ENCODE results near the gene MED13.
"Not testable (repeated sequence)": the region's sequence is repeated elsewhere in the genome, so short reads cannot be mapped to it uniquely, and the experiment has no call there.

The MED13 gene

DNA sequence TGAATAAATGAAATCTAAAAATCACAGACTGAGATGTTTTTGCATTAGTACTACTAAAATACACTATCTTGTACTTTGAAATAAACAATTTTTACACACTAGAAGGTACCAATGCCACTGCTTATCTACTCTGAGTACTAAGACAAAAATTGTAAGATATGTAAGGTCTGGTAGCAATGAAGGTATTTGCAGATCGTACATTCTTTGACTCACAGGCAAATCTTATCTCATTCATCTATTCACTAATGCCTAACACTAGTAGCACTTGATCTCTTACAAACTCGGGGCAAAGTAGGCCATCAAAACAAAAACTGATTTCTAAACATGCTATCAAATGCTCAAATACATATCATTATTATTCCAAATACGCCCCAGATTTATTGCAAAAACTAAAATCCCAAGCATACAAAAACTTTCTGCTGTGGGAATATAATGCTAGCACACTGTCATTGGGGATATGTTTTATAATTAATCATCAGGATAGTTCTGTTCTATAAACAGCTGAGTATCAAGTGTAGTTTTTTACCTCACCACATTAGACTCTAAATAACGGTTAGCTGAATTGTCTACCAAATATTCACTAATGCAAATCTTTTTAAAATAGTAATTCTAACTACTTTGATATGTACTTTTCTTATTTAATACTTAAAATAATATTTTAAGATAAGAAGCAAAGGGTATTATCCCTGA is 68.0 kb downstream of the MED13 start:
- no peak for DNase-seq

DNA sequence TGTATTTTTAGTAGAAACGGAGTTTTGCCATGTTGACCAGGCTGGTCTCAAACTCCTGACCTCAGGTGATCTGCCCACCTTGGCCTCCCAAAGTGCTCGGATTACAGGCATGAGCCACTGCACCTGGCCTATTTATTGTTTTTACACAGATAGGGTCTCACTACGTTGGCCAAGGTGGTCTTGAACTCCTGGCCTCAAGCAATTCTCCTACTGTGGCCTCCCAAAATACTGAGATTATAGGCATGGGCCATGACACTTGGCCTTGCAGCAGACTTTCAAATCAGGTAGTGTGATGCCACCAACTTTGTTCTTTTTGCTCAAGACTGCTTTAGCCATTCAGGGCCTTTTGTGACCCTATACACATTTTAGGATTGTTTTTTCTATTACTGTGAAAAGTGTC is 75.6 kb downstream of the MED13 start:
- DNase-seq = no peak

DNA sequence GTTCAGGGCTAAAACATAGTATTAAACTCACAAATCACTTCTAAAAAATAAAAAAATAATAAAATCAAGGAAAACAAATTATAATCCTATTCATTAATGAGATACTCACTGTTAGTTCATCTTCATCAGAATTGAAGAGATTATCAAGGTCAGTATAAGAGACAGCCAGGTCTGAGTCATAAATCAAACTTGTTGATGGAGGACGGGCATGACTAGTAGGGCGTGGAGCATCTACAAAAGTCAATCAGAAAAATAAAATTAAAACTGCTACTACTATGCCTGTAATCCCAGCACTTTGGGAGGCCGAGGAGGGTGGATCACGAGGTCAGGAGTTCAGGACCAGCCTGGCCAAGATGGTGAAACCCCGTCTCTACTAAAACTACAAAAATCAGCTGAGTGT is 78.2 kb downstream of the MED13 start:
- no peak for DNase-seq

DNA sequence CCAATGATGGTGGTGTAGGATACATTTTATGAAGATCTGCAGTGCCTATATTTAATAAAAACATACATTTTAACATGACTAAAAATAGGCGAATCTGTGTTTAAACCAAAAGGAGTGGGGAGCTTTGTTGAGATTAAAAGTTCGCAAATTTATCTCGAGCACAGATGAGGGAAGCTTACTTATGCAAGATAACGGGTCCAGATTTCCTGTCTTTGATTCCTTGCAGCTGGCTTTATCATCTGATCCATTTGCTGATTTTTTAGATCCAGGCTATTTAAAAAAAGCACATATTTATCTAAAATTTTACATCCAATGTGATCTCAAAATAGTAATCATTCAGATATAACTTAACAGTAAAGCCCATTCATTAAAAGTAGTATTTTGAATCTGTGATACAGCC is 80.3 kb downstream of the MED13 start:
- DNase-seq = no peak

DNA sequence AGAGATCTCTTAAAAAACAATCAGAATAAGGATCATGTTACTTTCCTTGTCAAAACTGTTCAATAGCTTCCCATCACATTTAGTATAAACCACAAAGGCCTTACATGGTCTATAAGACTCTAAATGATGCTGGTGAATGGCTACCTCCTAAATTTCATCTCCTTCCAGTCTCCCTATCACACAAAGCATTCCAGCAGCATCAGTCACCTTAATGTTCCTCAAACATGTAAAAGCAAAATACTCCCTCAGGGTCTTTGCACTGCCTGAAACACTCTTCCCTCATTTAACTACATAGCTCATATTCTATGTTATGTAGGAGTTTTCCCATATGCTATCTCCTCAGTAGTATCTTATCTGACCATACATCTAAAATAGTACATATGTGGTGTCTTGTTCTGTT is 83.8 kb downstream of the MED13 start:
- DNase-seq = no peak

DNA sequence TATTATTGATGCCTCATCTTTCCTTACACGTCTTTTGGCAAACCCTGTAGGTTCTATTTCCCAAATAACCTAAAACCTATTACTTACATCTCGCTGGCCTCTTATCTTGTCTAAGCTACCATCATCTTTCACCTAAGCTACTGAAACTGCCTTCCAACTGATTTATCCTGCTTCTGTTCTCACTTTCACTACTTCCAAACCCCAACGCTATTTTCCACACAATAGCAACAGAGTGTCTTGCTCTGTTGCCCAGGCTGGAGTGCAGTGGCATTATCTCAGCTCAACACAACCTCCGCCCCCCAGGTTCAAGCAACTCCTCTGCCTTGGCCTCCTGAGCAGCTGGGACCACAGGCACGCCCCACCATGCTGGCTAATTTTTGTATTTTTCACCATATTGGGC is 84.5 kb downstream of the MED13 start:
- DNase-seq = no peak

DNA sequence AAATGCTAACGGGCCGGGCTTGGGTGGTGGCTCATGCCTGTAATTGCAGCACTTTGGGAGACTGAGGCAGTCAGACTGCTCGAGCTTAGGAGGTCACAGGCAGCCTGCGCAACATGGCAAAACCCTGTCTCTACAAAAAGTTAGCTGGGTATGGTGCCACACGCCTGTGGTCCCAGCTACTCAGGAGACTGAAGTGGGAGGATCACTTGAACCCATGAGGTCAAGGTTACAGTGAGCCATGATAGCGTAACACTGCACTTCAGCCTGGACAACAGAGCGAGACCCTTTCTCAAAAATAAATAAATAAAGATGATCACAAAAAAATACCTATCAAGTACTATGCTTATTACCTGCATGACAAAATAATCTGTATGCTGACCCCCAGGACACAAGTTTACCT is 91.0 kb downstream of the MED13 start:
- DNase-seq = no peak

DNA sequence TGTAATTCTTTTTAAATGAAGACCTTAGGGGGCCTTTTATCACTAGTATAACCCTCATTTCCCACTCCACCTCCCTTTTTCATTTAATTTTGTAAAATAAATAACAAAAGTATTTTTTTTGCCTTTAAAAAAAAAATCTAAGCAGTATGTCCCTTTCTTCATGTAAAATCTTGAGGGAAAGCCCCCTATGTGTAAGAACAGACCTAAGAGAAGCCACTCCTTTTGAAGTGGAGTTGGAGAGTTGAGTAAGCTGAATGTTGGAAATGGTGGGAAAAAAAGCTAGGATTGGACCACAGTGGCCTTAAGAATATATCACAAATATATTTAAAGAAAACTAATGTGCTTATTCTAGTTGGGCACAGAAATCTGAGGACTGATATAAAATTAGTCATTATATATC is 92.8 kb downstream of the MED13 start:
- DNase-seq = no peak

DNA sequence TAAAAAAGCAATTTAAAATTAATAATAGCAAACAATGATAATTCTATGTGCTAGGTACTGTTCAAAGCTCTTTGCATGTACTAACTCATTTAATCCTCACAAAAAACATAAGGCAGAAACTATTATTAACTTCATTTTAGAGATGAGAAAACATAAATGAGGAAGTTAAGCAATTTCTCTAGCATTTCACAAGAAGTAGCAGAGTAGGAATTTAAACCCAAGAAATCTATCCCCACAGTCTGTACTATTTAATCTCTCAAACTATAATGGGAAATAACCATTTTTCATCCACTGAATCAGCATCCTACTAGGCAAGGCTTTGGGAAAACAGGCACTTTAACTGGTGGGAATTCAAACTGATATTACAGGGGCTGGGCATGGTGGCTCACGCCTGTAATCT is 95.0 kb downstream of the MED13 start:
- DNase-seq = no peak

DNA sequence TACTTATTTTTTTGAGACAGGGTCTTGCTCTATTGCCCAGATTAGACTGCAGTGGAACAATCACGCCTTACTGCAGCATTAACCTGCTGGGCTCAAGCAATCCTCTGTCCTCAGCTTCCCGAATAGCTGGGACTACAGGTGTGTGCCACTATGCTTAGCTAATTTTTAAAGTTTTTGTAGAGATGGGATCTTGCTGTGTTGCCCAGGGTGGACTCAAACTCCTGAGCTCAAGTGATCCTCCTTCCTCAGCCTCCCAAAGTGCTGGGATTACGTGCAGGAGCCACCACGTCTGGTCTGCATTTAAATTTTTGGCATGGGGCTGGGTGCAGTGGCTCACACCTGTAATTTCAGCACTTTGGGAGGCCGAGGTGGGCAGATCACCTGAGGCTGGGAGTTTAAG is 96.3 kb downstream of the MED13 start:
- no peak for DNase-seq

DNA sequence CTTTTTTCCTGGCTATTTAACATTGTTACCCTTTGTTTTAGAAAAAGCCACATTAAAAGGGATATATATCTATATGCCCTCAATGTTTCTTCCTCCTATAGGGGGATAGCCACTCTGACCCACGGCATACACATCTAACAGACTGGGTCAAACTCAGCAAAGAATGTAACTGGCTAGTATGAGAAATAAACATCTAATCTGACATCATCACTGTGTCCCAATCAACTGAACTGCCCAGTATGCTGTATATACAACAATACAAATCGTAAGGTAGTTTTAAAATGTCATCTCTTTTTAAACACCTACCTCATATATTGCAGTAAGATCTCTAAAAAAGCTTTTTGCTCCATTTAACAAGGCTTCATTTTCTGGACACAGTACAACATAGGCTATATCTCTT is 97.3 kb downstream of the MED13 start:
- no peak for DNase-seq

DNA sequence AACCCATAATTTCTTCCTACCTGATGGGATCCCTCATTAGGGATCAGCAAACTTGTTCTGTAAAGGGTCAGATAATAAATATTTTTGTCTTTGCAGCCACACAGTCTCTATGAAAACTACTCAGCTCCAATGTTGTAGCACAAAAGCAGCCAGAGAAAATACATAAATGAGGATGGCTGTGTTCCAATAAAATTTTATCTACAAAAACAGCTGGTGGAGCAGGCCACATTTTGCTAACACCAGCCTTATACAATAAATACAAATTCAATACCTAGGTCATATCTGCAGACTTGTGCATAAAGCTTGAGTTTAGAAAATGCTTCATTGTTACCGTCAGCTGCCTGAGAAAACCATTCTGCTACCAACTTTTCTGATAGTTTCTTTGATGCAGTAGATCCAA is 98.9 kb downstream of the MED13 start:
- DNase-seq = no peak

DNA sequence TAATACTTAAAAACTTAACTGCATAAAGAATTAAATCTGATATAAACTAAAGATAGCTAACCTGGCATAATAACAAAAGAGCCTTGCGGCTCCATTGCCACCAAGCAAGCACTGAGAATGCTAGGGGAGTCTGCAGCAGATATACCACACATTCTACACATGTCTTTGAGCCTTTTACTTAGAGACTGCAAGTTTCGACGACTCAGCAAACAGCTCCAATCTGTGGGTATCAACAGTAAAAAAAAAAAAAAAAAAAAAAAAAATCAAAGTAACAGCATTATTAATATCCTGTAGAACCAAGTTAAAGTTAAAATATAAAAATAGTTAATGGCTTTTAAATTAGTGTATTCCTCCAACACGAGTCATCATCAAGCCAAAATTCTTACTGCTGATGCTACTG is 109.5 kb downstream of the MED13 start:
- DNase-seq = no peak

DNA sequence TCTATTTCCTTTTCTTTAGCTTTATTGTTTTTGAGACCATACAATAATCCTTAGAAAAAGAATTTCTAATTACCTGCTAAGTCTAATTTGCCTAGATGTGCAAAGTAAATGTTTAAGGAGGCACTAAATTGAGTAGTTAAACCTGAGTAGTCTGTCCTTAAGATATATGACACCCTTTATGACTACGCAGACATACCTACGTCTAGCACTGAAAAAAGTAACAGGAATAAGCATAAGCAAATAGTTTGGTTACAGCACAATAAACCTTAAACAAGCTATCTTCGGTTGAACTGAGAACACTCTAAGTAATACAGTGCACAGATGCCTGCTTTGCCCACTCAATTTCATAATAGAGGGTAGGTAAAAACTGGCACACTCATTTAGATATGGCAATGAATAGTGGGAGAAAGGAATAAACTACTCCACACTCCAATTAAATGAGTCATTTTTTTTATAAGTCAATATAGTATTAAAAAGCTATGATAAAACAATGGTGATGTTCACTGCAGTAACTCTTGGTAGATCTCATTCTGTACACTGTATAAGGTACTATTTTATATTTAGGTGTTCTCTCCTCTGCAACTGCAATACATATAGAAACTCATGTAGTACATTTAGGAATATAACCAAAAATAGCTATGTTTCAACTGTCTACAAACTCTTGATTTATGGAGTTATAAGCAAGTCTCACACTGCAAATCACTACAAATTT is 117.6 kb downstream of the MED13 start:
- no peak for DNase-seq

DNA sequence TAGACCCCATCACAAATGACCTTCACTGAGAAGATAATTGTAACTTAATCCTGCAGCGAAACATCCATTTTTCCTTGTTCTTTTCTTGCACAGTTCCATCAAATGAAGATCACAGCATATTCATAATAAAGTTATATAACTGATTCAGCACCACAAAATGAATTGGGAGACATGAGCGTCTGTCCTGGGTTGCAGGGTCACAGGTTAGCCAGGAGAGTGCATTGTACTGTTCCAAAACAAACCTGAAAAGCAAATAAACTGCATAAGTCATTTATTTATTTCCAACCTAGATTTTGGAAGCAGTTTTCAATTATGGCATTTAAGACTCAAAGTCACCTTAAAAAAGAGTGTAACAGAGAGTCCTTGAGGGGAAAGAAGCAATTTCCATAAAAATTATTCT is 118.7 kb downstream of the MED13 start:
- DNase-seq = no peak

DNA sequence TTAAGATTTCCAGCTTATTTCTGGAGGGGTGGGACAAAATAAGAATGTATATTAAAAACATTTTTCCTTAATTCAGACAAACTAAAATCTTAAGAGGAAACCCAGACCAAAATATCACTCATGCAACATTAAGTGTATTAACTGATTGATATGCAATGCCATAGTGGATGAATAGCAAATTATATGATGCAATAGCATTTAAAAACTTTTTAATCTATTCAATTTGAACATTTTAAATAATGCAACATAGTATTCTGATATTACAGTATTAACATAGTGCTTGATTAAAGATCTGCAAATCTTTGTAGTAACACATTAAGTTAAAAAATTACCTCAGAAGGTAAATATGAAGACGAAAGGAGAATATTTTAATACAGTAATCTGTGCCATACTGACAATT is 122.0 kb downstream of the MED13 start:
- no peak for DNase-seq

DNA sequence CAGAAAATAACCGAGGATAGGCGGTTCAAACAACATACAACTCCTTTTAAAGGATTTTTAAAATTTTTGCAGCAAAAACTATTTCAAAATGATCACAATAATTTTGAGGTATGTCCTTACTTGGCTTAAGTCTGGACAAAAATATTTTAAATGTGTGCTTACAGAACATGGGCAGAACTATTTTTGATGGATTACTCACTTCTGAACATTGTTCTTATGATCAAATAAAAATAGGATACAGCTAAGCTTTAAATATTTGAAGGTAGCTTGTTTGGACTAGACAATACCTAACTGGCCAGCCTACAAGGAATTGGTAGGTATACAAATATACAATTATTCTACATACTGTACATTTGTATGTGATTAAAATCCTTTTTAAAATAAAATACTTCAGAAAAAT is 123.0 kb downstream of the MED13 start:
- no peak for DNase-seq

DNA sequence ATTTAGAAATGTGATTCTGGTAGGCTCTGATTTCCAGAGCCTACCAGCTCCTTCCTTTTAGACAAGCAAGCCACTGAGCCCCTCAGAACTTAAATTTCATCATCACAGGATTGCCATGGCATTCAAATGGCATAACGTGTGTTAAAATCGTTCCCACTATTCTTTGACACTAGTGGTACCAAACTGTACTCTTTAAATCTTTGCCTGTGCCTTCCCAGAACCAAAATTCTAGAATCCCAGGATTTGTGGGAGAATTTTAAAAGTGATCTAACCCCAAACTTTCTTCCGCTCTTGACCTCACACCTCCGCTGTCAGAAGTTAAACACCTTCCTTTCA is 137.0 kb downstream of the MED13 start:
- DNase-seq = no peak

DNA sequence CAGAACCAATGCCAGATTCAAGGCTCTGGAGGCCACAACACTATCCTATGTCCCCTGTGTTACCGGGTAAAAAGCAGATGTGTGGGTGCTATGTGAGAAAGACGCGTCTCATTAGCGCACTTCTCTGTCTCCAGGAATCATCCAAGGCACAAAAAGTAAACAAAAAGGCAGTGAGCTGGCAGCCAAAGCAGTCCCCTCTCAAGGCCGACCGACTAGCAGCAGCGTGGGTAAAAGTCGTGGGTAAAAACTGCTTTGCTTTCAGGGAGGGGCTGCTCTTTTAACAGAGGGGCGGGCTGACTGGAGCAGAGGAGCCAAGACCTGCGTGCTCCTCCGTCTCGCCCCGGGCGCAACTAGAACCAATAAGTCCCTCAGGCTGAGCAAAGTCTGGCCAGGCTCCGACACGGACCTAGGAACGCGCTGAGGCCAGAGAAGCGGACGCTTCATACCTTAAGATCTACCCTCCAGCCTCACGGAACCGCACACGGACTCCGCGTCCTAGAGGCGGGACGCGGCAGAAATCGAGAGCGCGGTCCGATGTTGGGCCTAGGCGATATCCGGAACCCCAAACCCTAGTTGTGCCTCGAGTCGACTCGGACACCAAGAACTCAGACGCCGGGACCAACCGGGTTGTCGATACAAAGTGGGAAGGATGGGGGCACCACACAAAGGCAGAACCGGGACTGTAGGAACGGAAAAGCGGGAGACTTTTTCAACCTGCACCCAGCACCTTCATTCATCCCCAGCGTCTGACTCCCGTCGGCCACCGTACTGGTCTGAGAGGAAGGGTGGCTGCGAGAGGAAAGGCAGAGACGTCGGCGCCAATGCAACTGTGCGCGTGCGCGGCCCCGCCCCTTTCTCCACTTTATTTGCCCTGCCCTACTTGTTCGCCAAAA is 137.6 kb downstream of the MED13 start, which contains the start of gene INTS2:
INTS2 (minus strand) TSS at position 775 of the 893 bp plus-strand sequence. CDS start 1,338 bp downstream, outside the sequence.
- DNase-seq = peak; percentile 84

DNA sequence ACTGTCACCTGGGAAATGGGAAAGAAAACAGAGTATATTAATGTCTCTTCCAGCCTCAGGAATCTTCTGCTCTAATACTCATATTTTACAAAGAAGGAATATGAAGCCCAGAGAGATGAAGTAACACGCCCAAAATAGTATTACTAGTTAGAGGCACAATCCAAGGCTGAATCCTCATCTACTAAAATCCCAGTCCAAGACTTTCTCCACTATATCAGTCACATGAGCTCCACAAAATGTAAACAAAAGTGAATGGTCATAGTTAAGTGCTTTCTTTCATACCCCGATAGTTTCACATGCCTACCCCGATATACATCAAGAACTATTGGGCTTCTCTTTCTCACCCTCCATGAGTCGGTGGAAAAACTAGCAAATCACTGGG is 138.3 kb downstream of the MED13 start:
- no peak for DNase-seq

DNA sequence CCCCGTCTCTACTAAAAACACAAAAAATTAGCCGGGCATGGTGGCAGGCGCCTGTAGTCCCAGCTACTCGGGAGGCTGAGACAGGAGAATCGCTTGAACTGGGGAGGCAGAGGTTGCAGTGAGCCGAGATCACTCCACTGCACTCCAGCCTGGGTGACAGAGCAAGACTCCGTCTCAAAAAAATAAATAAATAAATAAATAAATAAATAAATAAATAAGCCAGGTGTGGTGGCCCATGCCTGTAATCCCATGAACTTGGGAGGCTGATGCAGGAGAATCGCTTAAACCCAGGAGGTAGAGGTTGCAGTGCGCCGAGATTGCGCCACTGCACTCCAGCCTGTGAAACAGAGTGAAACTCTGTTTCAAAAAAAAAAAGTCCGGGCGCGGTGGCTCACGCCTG is 149.9 kb downstream of the MED13 start:
- not testable (repeated sequence) for DNase-seq

DNA sequence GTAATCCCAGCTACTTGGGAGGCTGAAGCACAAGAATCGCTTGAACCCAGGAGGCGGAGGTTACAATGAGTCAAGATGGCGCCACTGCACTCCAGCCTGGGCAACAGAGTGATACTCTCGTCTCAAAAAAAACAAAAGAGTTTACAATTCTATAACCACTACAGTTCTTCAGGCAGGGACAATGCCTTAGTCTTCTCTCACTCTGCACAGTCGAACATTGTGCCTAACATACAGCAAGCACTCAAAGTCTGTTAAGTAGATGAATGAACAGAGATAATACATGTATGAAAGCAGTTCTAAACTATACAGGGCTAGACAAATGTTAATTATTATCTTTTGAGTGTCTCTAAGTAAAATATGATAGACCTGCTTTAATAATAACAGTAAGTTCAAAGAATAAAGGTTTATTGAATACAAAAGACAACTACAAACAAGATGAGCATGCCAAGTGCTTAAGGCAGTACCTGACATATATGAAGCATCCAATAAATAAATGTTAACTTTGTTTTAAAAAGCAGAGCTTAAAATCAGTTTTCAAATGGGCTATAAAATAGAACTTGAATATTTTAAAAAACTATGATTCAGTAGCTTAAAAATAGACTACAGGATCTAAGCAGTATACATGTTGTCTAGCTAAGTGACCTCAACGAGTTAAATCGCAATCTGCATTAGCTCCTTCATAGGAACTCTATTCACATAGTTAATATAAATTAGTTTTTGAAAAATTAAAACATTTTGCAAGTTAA is 156.6 kb downstream of the MED13 start:
- no peak for DNase-seq

DNA sequence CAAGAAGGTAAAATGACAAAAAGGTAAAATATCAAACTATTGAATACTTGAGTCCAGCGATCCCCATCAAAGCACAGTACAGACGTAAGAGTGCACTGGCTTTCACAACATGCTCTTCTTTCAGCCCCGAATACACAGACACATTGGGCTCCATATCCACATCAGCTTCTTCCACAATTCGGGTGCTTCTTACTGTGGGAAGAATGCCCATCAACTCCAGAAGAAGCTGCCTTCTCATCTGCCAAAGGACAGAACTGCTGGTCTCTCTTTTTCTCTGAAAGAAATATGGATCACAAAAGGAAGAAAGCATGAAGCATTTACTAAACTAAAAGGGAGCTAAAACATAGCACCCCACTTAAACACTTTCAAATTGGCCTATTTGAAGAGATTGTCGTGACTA is 157.7 kb downstream of the MED13 start:
- no peak for DNase-seq
